SK-N-SH (cell line): ENCODE results near the gene MARK3. TPM values are rescaled to one million over a fixed set of nuclear protein-coding genes. Genes with fewer than 3 reads are reported as not detected.

Experiments
- CTCF ChIA-PET: fragments of 300-600, 350-600 bp; formaldehyde crosslinking; extraction: SDS; loops from one replicate; lab custom pipeline; 2021; lab: Yijun Ruan, JAX
- POLR2A ChIA-PET: fragments of 350-600 bp; sonication (Branson Sonifier 250); formaldehyde crosslinking; extraction: SDS; loops from one replicate; lab custom pipeline; 2020; ENCODE audit warnings: antibody characterized with exemption, inconsistent platforms; lab: Yijun Ruan, JAX
- DNase-seq: peaks from one replicate; pipeline ENCODE4 v3.0.0; 2012
- H2AFZ ChIP-seq: fragments of 200-600 bp; sonication (generic); 2 replicates; pipeline ENCODE4 v1.8.1; 2016; ENCODE audit warnings: antibody characterized with exemption, mild to moderate bottlenecking, low read depth
- H3F3A ChIP-seq: fragments of 200-600 bp; sonication (generic); replicated peaks from 2 replicates; pipeline ENCODE3; 2016; ENCODE audit warnings: antibody characterized with exemption, mild to moderate bottlenecking; ENCODE audit not compliant: insufficient read depth
- H3K27ac ChIP-seq, 2 experiments: fragments of 200-500 bp in 1 of 2; fragments of 200-600 bp in 1 of 2; sonication (Bioruptor generic) in 1 of 2; sonication (generic), shearing (Covaris generic) in 1 of 2; 2 replicates each; pipeline versions ENCODE4 v1.5.1 to v1.6.1; 2014 to 2016; ENCODE audit warnings: low read depth in 2 of 2, inconsistent platforms in 1 of 2, low read length in 1 of 2, mild to moderate bottlenecking in 1 of 2, mixed read lengths in 1 of 2
- H3K27me3 ChIP-seq: fragments of 200-600 bp; sonication (generic), shearing (Covaris generic); 2 replicates; pipeline ENCODE4 v1.6.1; 2016; ENCODE audit warnings: mixed run types; ENCODE audit not compliant: insufficient read depth
- H3K36me3 ChIP-seq, 2 experiments: fragments of 200-500 bp in 1 of 2; fragments of 200-600 bp in 1 of 2; sonication (Bioruptor generic) in 1 of 2; sonication (generic) in 1 of 2; replicated peaks in 1 of 2; 2 replicates each; pipeline versions ENCODE3 to v1.5.1; 2014 to 2016; ENCODE audit warnings: low read length in 1 of 2, mild to moderate bottlenecking in 1 of 2; ENCODE audit not compliant: insufficient read depth in 2 of 2, control insufficient read depth in 1 of 2
- H3K4me1 ChIP-seq, 2 experiments: fragments of 200-500 bp in 1 of 2; fragments of 200-600 bp in 1 of 2; sonication (Bioruptor generic) in 1 of 2; sonication (generic), shearing (Covaris generic) in 1 of 2; 2 replicates each; pipeline versions ENCODE4 v1.5.1 to v1.6.1; 2014 to 2016; ENCODE audit warnings: low read depth in 1 of 2, low read length in 1 of 2, mixed run types in 1 of 2; ENCODE audit not compliant: insufficient read depth in 2 of 2, control insufficient read depth in 1 of 2
- H3K4me2 ChIP-seq: fragments of 200-600 bp; sonication (generic), shearing (Covaris generic); 2 replicates; pipeline ENCODE4 v1.6.1; 2017; ENCODE audit warnings: mixed run types
- H3K4me3 ChIP-seq, 2 experiments: fragments of 200-500 bp in 1 of 2; fragments of 200-600 bp in 1 of 2; sonication (Bioruptor generic) in 1 of 2; sonication (generic), shearing (Covaris generic) in 1 of 2; 2 replicates each; pipeline versions ENCODE4 v1.5.1 to v1.8.1; 2014 to 2016; ENCODE audit warnings: low read depth in 2 of 2, inconsistent platforms in 1 of 2, low read length in 1 of 2, mild to moderate bottlenecking in 1 of 2, mixed read lengths in 1 of 2, moderate library complexity in 1 of 2
- H3K79me2 ChIP-seq: fragments of 200-600 bp; sonication (generic); 2 replicates; pipeline ENCODE4 v1.8.1; 2017; ENCODE audit warnings: mild to moderate bottlenecking; ENCODE audit not compliant: insufficient read depth
- H3K9ac ChIP-seq: fragments of 200-600 bp; sonication (generic); 2 replicates; pipeline ENCODE4 v1.6.1; 2017; ENCODE audit warnings: mixed run types
- H3K9me2 ChIP-seq: fragments of 200-600 bp; sonication (generic); 2 replicates; pipeline ENCODE4 v1.6.1; 2017; ENCODE audit warnings: mixed run types
- H3K9me3 ChIP-seq: fragments of 200-600 bp; sonication (generic); 2 replicates; pipeline ENCODE4 v1.6.1; 2017; ENCODE audit warnings: mixed run types, mild to moderate bottlenecking, moderate library complexity
- H4K20me1 ChIP-seq: fragments of 200-600 bp; sonication (generic); 2 replicates; pipeline ENCODE4 v1.6.1; 2017; ENCODE audit warnings: mild to moderate bottlenecking, mixed run types; ENCODE audit not compliant: insufficient read depth
- MEF2A ChIP-seq: IDR thresholded peaks from 2 replicates; pipeline ENCODE4 v1.4.0; 2012; ENCODE audit warnings: low read depth, borderline replicate concordance
- POLR2AphosphoS5 ChIP-seq: IDR thresholded peaks from 2 replicates; pipeline ENCODE4 v1.6.1; 2012; ENCODE audit warnings: low read depth, low read length
- REST ChIP-seq: IDR thresholded peaks from 2 replicates; pipeline ENCODE4 v1.6.1; 2012; ENCODE audit warnings: mild to moderate bottlenecking, low read depth, low read length, moderate library complexity
- TAF1 ChIP-seq: IDR thresholded peaks from 2 replicates; pipeline ENCODE4 v1.6.1; 2012; ENCODE audit warnings: low read depth, mild to moderate bottlenecking, low read length, moderate library complexity, borderline replicate concordance
- USF2 ChIP-seq: fragments of 150-350 bp; IDR thresholded peaks from 2 replicates; pipeline ENCODE4 v1.6.1; 2017; ENCODE audit warnings: antibody characterized with exemption, low read length, low read depth, borderline replicate concordance
- WGBS: methylation state at CpG from one replicate; pipeline ENCODE4 v1.1.6; 2017; ENCODE audit warnings: low lambda C conversion rate; 5-methylcytosine and 5-hydroxymethylcytosine counted together
- polyA plus RNA-seq, 3 experiments: library from polyadenylated mRNA; depleted of rRNA; stranded (reverse); fragments of >200 nt; gene quantifications; 2 replicates each; pipeline ENCODE4 v1.2.3, GENCODE V29; 2012

The MARK3 gene
- polyA plus RNA-seq, 1 of the 3 experiments (the other 2 are of a cell fraction): 73.4 TPM

- H3F3A ChIP-seq: peaks cover 5% of the 10 kb centered on the region
- ChIA-PET POLR2A (interaction anchor here (0.8 to 3.5 kb wide), 6 partner anchors 8 to 24 kb away, joined by 3 to 19 read pairs (median 4); no protein-coding TSS in a partner anchor), CTCF (interaction anchor here (1.1 to 9.6 kb wide), 7 partner anchors 10 to 27 kb away, joined by 4 to 194 read pairs (median 7); no protein-coding TSS in a partner anchor)
Measured at GRCh38 chr14:103522649-103523574, 137.7 kb downstream of the MARK3 start, which contains the start of gene CKB. Gene CKB (minus strand): TSS chr14:103522830. CDS start chr14:103522493, 337 bp downstream.

More at GRCh38 chr14:103522649-103523574, 137.7 kb downstream of the MARK3 start, which contains the start of gene CKB:
- peak; percentile 95 for DNase-seq
- no peaks in the 10 kb centered on the region for H4K20me1 ChIP-seq
- WGBS: 23% methylated on average over 9 of the region's 107 CpGs
- H3K9ac ChIP-seq: no peak within 1 kb of the TSS
- TF ChIP-seq USF2 (no peak), TAF1 (peak; percentile 51; the same call in 1 of the 2 replicates), POLR2AphosphoS5 (peak; percentile 55), MEF2A (peak; percentile 49; the same call in 1 of the 2 replicates), REST (no peak)
- H3K27me3 ChIP-seq: peaks cover 16% of the 10 kb centered on the region
- H3K9me2 ChIP-seq: no peaks in the 10 kb centered on the region
- peak within 1 kb of the TSS; percentile 48 to 57 for H3K4me3 ChIP-seq
- no peaks in the 10 kb centered on the region for H3K9me3 ChIP-seq
- H3K36me3 ChIP-seq: peaks cover 0 to 4% of the 10 kb centered on the region in 2 experiments
- no peaks in the 10 kb centered on the region for H3K79me2 ChIP-seq
- H2AFZ ChIP-seq: no peak within 1 kb of the TSS
- peak within 1 kb of the TSS; percentile 83 for H3K4me2 ChIP-seq
- H3K4me1 ChIP-seq: peaks cover 2 to 22% of the 10 kb centered on the region in 2 experiments; a peak in 1 of 4 replicates
- H3K27ac ChIP-seq: peak within 1 kb of the TSS in 1 of 2 experiments; percentile 74; a peak in 1 of 4 replicates
